Stimulated activated CD4-positive, alpha-beta T cell treated with anti-CD3 and anti-CD28 coated beads, Interleukin-15, amount 100 ng/mL, for 1 hour (primary cell): ENCODE measurements around the gene TMC3.

Experiments
- DNase-seq, 2 donors: peaks; one replicate each; pipeline ENCODE4 v3.0.0-alpha.2; 2020; ENCODE audit warnings: low read depth in 1 of 2, low spot score in 1 of 2

Gene TMC3

DNA sequence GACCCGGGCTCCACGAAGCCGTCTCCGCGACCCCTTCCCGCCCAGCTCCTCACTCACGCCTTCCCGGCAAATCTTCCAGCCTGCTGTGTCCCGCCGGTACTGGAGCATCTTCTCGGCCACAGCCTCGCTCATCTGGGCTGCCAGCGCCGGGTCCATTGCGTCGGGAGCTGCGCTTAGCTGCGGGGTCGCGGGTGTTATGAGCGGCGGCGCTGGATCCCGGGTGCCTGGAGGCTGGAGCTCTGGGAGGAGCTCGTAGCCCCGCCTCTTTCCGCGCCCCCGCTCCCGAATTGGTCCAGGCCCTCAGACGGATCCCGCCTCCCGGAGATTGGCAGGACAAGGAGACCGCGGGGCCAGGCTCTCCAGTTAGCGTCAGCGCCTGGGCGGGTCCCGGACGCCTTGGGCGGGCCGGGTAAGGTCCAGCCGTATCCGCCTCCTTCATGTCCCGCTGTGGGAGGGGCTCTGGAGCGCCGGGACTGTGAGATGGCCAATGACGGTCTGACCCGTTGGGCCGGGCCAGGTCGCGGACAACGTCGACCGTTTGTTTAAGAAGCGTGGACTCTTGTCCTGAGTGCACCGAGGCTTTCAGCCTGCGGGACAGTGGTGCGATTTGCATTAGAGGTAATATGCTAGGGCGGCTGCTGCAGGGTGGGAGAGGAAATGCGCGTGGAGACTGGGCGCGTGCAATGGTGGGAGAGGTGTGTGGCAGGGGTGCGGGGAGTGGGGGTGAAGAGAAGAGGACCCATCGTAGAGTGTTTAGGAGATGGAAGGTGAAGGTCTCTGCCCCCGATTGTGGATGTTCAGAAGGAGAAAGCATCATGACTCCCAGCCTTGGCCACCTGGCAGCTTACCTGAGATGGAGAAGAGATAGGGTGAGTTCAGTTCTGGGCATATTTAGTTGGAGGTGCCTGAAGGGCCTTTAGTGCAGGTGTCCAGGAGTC is 49.8 kb downstream of the TMC3 start, which contains the start of gene STARD5:
TSS of gene STARD5 (minus strand) at position 198 of the 938 bp plus-strand sequence. CDS start at position 156, 42 bp downstream.
- peak; percentile 85 to 93 for DNase-seq

DNA sequence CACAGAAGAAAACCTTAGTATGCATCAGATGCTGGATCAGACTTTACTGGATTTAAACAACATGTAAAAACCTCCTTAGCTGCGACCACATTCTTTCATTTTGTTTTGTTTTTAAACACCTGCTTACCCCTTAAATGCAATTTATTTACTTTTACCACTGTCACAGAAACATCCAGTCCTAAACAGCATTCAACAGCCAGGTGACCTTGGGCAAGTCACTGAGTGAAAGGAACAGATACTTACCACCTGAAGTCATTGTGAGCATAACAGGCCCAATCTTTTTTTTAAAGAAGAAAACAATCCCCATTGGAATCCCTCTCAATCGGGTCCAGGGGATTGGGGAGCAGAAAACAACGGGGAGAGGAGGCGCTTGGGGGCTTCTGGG is 50.5 kb downstream of the TMC3 start:
- no peak for DNase-seq

DNA sequence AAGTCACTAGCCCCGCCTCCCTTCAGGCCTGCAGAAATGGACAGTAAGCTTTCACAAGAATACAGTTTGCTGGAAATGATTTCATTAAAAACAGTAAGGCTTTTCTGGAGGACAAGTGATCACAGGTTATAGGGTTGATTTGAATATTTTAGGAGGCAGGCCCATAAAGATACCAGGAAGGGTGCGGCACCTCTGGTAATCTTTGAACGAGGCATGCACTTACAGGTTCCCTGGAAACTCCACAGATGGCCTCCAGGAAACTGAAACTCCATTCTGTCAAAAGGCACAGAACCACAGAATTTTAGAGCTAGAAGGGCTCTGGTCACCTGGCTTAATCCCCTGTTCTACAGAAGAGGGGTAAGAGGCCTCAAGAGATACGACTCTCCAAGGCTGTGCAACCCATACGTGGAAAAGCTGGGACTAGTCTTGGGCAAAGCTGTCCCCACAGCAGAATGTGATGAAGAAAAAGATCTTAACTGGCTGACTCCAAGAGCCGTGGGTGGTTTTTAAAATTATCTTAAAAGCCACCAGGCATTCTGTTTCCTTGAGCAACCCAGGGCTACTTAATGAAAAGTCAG is 51.2 kb downstream of the TMC3 start:
- DNase-seq = no peak

GRCh38 chr15:81321667-81322066 is 52.3 kb downstream of the TMC3 start:
- DNase-seq = no peak

- no peak for DNase-seq
These were observed 56.4 kb downstream of the TMC3 start for GRCh38 chr15:81317642-81318017.

DNA sequence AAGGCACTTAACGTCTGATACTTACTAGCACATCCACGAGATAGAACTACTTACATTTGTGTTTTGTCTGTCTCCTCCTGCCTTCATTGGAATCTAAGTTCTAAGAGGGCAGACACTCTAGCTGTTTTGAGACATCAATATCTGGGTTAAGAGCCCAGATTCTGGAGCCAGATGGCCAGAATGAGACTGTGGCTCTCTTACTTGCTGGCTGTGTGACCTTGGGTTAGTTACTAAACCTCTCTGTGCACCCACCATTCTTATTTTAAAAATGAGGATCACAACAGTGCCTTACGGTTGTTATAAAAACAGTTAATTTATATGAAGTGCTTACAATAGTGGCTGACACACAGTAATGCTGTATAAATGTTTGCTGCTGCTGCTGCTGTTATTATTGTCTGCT is 57.7 kb downstream of the TMC3 start:
- DNase-seq = no peak

DNA sequence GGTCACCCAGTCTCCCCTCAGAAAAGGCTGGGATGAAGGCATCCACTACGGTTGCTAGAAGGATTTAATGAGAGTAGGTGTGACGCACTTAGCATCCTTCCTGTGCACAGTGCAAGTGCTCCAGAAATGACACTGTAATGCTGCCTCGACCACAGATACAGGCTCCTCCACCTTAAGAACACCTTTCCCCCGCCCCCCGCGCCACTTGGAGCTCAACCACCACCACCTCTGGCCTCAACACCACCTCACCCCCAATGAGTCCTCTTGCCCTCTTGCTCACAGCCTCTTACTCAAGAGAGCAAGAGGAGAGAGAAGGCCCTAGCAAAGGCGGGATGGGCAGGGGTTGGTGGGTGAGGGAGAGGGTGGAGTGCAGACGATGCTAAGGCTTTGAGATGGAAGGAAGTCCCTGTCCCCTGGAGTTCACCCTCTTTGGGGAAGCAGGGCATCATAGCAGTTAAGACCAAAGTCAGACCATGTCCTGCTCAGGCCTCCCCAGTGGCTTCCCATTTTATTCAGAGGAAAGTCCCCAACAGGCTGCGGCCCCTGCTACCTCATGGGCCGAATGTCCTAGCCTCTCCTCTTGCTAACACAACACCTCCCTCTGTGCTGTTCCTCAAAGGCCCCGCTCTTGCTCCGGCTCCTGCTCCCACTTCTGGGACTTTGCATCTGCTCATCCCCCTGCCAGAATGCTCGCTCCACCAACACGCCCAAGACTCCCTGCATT is 58.4 kb downstream of the TMC3 start:
- no peak for DNase-seq

- no peak for DNase-seq
These were observed 59.6 kb downstream of the TMC3 start for GRCh38 chr15:81314378-81314777.

GRCh38 chr15:81313686-81314085 is 60.3 kb downstream of the TMC3 start:
- DNase-seq = no peak

DNA sequence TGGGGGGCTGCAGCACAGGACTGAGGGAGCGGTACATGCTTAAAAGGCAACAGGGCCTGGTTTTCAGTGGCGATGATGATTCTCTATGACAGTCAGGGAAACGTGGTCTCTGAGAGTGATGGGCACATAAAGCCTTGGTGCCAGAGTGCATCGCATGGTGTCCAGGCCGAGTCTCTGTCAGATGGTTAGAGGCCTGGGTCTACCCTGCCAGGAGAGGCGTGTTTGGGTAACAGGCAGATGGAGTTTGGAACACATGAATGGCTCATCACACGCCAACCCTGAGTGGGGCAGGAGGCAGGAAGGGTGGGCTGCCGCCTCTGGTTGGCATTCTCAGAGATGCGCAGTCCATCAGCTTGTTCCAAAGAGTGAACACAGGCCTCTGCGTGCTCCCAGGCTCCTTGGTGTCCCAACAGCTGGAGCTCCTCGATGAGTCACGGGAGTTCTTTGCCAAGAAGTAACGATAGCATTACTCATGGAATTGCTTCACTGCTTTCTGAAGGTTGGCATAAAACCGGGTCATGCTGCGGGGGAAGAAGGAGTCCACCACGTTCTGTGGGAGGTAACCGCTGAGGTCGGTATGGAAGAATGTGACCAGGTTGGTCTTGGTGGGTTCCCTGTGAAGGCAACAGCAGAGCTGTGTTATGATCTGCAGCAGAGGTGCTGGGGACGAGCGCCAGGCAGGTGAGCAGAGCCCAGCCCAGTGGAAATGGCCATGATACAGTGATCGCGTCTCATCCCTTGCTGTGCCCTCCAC is 61.0 kb downstream of the TMC3 start:
- no peak for DNase-seq

GRCh38 chr15:81311752-81312464 is 62.1 kb downstream of the TMC3 start:
- DNase-seq = no peak

DNA sequence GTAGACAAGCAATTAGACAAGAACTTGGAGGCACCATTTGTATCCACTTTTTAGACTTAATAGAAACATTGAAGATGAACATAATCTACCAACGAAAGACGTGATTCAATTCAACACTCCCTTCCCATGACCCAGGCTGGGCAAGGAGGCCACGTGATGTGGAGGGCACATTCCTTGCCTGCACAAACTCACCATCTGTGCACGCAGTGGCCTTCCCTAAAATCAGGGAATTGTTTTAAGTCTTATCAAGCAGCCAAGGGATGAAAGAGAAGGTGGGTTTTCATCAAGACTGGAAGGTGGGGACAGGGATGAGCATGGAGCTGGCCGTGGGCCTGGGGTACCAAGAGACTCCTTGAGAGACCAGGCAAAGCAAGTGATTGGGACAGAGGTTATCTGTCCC is 63.5 kb downstream of the TMC3 start:
- no peak for DNase-seq

- no peak for DNase-seq
These were observed 64.2 kb downstream of the TMC3 start for GRCh38 chr15:81309647-81310450.

DNA sequence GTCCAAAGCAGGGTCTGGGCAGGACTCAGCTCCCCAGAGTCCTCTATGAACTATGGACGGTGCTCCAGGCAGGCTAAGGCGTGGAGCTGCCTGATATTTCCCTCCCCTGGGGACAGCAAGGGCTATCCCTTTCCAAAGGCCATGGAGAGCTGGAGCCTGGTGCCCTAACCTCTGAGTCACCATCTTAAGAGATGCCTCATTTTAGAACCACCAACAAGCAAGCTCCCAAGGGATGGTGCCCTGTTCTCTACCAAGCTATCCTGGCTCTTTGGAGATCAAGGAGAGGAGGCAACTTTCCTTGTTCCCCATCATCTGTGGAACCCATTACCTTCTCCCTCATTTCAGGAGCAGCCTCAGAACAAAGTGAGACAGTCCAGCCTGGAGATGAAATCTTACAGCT is 65.8 kb downstream of the TMC3 start:
- no peak for DNase-seq

DNA sequence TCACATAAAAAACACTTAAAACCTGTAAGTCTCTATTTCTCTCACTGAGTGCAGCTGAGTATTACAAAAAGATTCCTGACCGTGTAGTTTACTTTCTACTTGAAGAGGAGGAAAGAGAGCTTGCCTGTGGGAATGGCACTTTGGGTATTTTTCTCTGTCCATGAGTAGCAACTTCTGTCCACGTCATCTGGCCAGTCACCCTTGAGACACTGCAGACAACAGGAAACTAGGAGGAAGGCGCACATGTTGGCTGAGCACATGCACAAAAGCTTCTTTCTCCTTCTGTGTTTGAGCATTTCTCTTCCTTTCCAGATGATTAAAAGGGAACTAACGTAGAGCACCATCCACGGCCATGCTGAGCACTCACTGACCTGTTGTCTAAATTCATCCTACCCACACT is 69.8 kb downstream of the TMC3 start:
- no peak for DNase-seq

- DNase-seq = no peak
These were observed 70.5 kb downstream of the TMC3 start for GRCh38 chr15:81303244-81304225.

DNA sequence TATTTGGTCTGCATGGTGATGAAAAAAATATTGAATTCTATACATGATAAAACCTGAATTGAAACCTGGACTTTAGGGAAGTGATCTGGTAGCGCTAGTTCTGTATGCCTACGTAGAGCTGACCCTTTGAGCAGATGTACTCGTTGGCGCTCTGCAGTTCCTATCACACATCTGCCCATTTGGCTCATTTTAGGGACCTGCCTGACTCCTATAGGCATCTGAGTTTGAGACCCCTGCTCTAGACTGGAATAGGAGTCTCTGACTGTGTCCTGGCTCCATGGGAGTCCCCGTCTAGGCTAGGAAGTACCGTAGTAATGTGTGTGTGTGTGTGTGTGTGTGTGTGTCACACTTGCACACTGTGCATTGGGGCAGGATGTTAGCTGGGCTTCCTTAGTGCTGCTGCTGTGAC is 71.3 kb downstream of the TMC3 start:
- no peak for DNase-seq

- DNase-seq = no peak
These were observed 72.1 kb downstream of the TMC3 start for GRCh38 chr15:81301815-81302399.
